Panc1 (cell line): Measurements from ENCODE around the gene IMPG1. TPM values are rescaled to one million over a fixed set of nuclear protein-coding genes. Genes with fewer than 3 reads are reported as not detected.

Source experiments
- ATAC-seq: fragments of 200-7000 bp; cut with Tn5 transposase; 2 replicates; pipeline ENCODE4 v1.9.1; 2020; ENCODE audit warnings: mild to moderate bottlenecking, moderate library complexity
- BruUV-seq: library from RNA; stranded (reverse); fragments of 400-500 nt; replicated peaks from 2 replicates; lab custom pipeline; 2021; lab: Mats Ljungman, UMichigan
- CTCF ChIA-PET: fragments of 300-600 bp; sonication (Branson Sonifier 250); formaldehyde crosslinking; loops from one replicate; lab custom pipeline; 2022; ENCODE audit warnings: antibody characterized with exemption; lab: Charles Lee
- POLR2A ChIA-PET: fragments of 300-600 bp; sonication (Branson Sonifier 250); formaldehyde crosslinking; loops from one replicate; lab custom pipeline; 2022; ENCODE audit warnings: antibody characterized with exemption; lab: Charles Lee
- DNase-seq: peaks from one replicate; pipeline ENCODE4 v3.0.0-alpha.2; 2010; ENCODE audit warnings: low read depth, low spot score
- H3K27ac ChIP-seq: 2 replicates; pipeline ENCODE4 v1.5.1; 2011; ENCODE audit warnings: mild to moderate bottlenecking, low read length, inconsistent platforms
- H3K27me3 ChIP-seq: fragments of 200-500 bp; sonication (Bioruptor generic); 2 replicates; pipeline ENCODE4 v1.6.0; 2014; ENCODE audit warnings: low read length, inconsistent platforms; ENCODE audit not compliant: control insufficient read depth, insufficient read depth
- H3K36me3 ChIP-seq: fragments of 200-500 bp; sonication (Bioruptor generic); 2 replicates; pipeline ENCODE4 v1.5.1; 2014; ENCODE audit warnings: inconsistent platforms, mild to moderate bottlenecking, low read length, moderate library complexity; ENCODE audit not compliant: control insufficient read depth, insufficient read depth
- H3K4me1 ChIP-seq: 2 replicates; pipeline ENCODE4 v1.5.1; 2011; ENCODE audit warnings: inconsistent platforms, mild to moderate bottlenecking, low read length, moderate library complexity; ENCODE audit not compliant: control insufficient read depth, insufficient read depth
- H3K4me3 ChIP-seq, 2 experiments: 2 replicates each; pipeline ENCODE4 v1.5.1; 2011 to 2012; ENCODE audit warnings: low read depth in 2 of 2, low read length in 2 of 2, mild to moderate bottlenecking in 2 of 2, inconsistent platforms in 1 of 2, moderate library complexity in 1 of 2
- H3K9me3 ChIP-seq: fragments of 200-500 bp; sonication (Bioruptor generic); 2 replicates; pipeline ENCODE4 v1.5.1; 2014; ENCODE audit warnings: low read depth, mild to moderate bottlenecking, inconsistent platforms, low read length, moderate library complexity; ENCODE audit not compliant: control insufficient read depth, insufficient read depth
- POLR2AphosphoS5 ChIP-seq: IDR thresholded peaks from 2 replicates; pipeline ENCODE4 v1.6.1; 2012; ENCODE audit warnings: mild to moderate bottlenecking, low read depth, low read length, moderate library complexity
- SIN3A ChIP-seq: IDR thresholded peaks from 2 replicates; pipeline ENCODE4 v1.6.1; 2012; ENCODE audit warnings: low read depth, mild to moderate bottlenecking, low read length, moderate library complexity, borderline replicate concordance; ENCODE audit not compliant: insufficient read depth
- TCF7L2 ChIP-seq: IDR thresholded peaks from 2 replicates; pipeline ENCODE4 v1.6.1; 2011; ENCODE audit warnings: mild to moderate bottlenecking, low read depth, low read length, inconsistent platforms
- in situ Hi-C: cut with HindIII; loops from 2 replicates; pipeline ENCODE4 v1.10.0; 2016; ENCODE audit warnings: low sequenced_read_pairs, low pct_unique_long_range_greater_than_20kb
- intact Hi-C: fragments of 100-400 bp; cut with micrococcal nuclease; formaldehyde crosslinking; loops from one replicate; pipeline ENCODE4 v1.10.0; 2022; ENCODE audit not compliant: unreplicated experiment
- total RNA-seq: library from RNA; stranded (reverse); gene quantifications from one replicate; pipeline ENCODE4 v1.2.1, GENCODE V29; 2021; ENCODE audit not compliant: unreplicated experiment
- TF ChIP-seq, protein P1 (sequence below): fragments of 450-650 bp; IDR thresholded peaks from 2 replicates; pipeline ENCODE4 v1.5.1; 2017; ENCODE audit warnings: mild to moderate bottlenecking
- TF ChIP-seq, protein P2 (sequence below), 2 experiments: IDR thresholded peaks; 2 replicates each; pipeline ENCODE4 v1.6.1; 2011 to 2012; ENCODE audit warnings: low read depth in 2 of 2, control low read depth in 1 of 2, low read length in 1 of 2, mild to moderate bottlenecking in 1 of 2, moderate library complexity in 1 of 2; ENCODE audit not compliant: insufficient read depth in 1 of 2

IMPG1 gene
- total RNA-seq, 1 experiment from 2014 or later, result not detected

DNA sequence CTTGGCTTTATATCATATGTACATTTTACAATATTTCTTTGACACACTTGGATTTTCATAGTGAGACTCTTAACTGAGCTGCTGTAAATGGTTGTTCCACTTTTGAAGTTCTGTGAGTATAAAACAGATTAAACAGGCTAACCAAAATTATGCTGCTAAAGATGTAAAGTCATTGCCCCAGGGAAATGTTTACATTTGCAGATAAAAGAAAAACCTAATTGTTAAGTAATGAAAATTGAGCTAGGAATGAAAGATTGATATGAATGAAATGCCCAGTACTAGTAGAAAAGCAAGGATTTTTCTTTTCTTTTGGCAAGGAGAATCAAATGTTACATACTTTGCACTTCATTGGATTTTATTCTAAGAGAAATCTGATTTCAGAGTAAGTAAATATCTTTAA lies 159.4 kb downstream of the IMPG1 start:
- H3K4me3 ChIP-seq, result no peak overlapping the region
- no peak overlapping the region for H3K27ac ChIP-seq
- peaks cover 2% of the 10 kb centered on the region; the same call in 1 of the 2 replicates for H3K36me3 ChIP-seq
- ATAC-seq (no peak), DNase-seq (no peak)
- H3K27me3 ChIP-seq, result no peaks in the 10 kb centered on the region
- CTCF ChIA-PET, result no interaction called here
- BruUV-seq, result no TSS peak
- H3K9me3 ChIP-seq, result no peaks in the 10 kb centered on the region
- H3K4me1 ChIP-seq, result no peaks in the 10 kb centered on the region
- TF ChIP-seq TCF7L2 (no peak), POLR2AphosphoS5 (no peak), SIN3A (no peak)
- TF ChIP-seq, protein P1, sequence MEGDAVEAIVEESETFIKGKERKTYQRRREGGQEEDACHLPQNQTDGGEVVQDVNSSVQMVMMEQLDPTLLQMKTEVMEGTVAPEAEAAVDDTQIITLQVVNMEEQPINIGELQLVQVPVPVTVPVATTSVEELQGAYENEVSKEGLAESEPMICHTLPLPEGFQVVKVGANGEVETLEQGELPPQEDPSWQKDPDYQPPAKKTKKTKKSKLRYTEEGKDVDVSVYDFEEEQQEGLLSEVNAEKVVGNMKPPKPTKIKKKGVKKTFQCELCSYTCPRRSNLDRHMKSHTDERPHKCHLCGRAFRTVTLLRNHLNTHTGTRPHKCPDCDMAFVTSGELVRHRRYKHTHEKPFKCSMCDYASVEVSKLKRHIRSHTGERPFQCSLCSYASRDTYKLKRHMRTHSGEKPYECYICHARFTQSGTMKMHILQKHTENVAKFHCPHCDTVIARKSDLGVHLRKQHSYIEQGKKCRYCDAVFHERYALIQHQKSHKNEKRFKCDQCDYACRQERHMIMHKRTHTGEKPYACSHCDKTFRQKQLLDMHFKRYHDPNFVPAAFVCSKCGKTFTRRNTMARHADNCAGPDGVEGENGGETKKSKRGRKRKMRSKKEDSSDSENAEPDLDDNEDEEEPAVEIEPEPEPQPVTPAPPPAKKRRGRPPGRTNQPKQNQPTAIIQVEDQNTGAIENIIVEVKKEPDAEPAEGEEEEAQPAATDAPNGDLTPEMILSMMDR, result no peak
- TF ChIP-seq, protein P2, sequence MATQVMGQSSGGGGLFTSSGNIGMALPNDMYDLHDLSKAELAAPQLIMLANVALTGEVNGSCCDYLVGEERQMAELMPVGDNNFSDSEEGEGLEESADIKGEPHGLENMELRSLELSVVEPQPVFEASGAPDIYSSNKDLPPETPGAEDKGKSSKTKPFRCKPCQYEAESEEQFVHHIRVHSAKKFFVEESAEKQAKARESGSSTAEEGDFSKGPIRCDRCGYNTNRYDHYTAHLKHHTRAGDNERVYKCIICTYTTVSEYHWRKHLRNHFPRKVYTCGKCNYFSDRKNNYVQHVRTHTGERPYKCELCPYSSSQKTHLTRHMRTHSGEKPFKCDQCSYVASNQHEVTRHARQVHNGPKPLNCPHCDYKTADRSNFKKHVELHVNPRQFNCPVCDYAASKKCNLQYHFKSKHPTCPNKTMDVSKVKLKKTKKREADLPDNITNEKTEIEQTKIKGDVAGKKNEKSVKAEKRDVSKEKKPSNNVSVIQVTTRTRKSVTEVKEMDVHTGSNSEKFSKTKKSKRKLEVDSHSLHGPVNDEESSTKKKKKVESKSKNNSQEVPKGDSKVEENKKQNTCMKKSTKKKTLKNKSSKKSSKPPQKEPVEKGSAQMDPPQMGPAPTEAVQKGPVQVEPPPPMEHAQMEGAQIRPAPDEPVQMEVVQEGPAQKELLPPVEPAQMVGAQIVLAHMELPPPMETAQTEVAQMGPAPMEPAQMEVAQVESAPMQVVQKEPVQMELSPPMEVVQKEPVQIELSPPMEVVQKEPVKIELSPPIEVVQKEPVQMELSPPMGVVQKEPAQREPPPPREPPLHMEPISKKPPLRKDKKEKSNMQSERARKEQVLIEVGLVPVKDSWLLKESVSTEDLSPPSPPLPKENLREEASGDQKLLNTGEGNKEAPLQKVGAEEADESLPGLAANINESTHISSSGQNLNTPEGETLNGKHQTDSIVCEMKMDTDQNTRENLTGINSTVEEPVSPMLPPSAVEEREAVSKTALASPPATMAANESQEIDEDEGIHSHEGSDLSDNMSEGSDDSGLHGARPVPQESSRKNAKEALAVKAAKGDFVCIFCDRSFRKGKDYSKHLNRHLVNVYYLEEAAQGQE (IDR thresholded peaks at IDR 0.05; ENCODE audit: insufficient read depth in 1 of 2, low read depth in 2 of 2, low read length in 1 of 2), result no peak
- in situ Hi-C loops, result no loop called here
- POLR2A ChIA-PET, result no interaction called here
- intact Hi-C loops, result no loop called here

DNA sequence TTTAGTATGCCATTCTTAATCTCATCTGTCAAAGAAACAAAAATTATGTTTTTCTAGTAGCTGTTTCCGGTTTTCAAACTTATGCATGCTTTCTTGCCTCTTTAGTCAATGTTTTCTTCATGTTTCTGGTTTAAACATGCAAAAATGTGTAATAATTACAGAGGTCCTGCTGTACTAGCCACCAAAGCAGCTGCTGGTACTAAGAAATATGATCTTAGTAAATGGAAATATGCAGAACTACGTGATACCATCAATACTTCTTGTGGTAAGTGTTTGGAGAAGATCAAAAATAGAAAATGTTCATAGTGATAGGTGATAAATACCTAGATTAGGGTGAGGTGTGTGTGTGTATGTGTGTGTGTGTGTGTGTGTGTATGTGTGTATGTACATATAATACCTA lies 165.0 kb downstream of the IMPG1 start:
- CTCF ChIA-PET, result no interaction called here
- H3K4me1 ChIP-seq, result no peaks in the 10 kb centered on the region
- BruUV-seq, result no TSS peak
- H3K27me3 ChIP-seq, result no peaks in the 10 kb centered on the region
- no peak overlapping the region for H3K4me3 ChIP-seq
- H3K9me3 ChIP-seq, result no peaks in the 10 kb centered on the region
- POLR2A ChIA-PET, result no interaction called here
- DNase-seq (no peak), ATAC-seq (no peak)
- no peak overlapping the region for H3K27ac ChIP-seq
- H3K36me3 ChIP-seq, result no peaks in the 10 kb centered on the region
- in situ Hi-C loops (no loop called here), intact Hi-C loops (no loop called here)
- TF ChIP-seq, protein P1, result no peak
- TF ChIP-seq POLR2AphosphoS5, result no peak
- TF ChIP-seq SIN3A, result no peak
- no peak for TF ChIP-seq TCF7L2
- TF ChIP-seq, protein P2 (IDR thresholded peaks at IDR 0.05; ENCODE audit: insufficient read depth in 1 of 2, low read depth in 2 of 2, low read length in 1 of 2), result no peak
